CD4-positive, alpha-beta T cell treated with Interleukin-6 for 4 hours (primary cell): ENCODE results near the gene TMEM87B.
A peak's percentile ranks its signal among the peaks of the same experiment; 100 is the strongest.

Experiments
- DNase-seq: peaks from one replicate; pipeline ENCODE4 v3.0.0-alpha.2; 2020; ENCODE audit warnings: mixed read lengths

Gene TMEM87B

DNA sequence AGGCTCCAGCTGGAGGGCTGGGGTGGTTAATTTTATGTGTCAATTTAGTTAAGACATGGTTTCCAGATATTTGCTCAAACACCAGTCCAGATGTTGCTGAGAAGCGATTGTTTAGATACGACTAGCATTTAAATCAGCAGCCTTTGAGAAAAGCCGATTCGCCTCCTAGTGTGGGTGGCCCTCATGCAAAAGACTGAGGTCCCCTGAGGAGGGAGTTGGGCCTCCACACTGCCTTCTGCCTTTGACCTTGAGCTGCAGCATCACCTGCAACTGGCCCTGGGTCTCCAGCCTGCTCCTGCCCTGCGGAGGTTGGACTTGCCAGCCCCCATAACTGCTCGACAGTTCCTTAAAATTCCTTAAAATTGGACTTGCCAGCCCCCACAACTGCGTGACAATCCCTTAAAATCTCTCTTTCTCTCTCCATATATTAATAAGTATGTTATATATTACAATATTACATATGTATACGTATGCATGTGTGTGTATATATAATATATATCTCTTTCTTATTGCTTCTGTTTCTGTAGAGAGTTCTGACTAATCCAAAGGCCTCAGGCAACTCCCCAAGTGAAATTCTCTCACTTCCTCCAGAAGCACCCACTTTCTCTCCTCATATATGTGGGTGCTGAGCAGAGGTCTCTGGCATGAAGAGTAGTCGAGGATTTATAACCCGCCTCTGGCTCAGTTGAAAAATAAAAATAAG lies 97.6 kb downstream of the TMEM87B start:
- no peak for DNase-seq

DNA sequence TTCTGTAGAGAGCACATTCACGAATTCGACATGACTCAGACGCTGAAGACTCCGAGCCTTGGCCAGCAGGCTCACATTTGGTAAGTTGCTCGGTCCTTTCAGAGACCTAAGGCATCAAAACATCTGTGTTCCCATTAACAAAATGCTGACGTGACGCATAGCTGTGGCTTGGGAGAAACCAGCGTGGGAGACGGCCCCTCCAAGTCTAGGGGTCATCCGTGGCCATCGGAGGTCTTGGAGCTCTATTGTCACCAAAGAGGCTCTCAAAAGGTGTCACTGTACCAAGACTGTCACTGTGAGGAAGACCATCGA lies 98.1 kb downstream of the TMEM87B start:
- DNase-seq, result no peak

DNA sequence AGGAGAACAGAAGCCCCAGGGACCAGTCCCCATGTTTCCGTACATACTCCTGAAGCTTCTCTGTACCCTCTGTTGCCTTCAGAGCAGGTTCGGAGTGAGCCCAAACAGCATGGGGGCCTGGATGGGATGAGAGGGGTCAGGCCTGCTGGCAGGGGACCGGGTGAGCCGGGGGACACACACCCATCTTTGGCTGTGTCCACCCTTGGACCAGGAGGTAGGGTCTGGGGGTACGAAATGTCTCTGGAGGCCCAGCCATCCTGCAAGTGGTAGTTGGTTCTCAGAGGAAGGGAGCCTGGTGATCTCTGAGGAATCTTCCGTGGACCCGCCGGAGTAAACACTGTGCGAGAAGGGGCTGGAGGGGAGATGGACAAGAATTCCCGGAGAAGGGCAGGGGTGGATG lies 98.4 kb downstream of the TMEM87B start:
- no peak for DNase-seq

DNA sequence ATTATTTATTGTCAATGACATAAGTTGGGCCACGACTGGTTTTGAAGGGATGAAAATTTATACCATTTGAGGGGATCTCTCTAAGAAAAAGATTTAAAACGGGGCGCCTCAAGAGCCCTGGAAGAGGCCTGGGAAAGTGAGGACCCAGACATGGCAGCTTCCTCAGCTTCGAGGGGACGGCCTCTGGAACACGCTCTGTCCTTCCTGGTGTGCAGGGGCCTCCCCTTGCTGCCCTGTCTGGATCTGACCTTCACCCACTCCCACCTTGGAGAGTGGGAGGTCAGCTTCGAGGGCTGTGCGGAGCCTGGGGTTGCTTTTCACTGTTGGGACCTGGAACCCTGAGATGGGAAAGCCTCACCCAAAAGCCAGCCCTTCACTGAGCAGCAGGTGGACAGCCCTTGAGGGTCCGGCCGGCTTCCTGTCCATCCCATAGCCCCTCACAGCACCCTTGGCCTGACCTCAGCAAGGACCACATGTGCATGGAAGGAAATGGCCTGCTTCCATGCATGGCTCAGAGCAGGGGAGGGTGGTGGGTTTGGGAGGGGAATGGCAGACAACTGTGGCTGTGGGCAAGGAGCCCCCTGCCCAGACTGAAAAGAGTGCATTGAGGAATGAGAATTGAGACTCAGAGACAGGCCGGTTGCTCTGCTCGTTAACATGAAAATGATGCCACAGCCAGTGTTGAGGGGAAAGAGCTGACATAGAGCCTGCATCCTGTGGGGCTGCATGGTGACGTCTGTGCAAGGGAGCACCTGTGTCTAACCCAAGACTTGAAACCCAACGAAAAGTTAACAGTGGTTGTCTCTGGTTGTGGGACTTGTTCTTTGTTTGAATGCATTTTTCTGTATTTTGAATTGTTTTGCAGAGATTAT lies 99.4 kb downstream of the TMEM87B start:
- DNase-seq, result peak; percentile 65

DNA sequence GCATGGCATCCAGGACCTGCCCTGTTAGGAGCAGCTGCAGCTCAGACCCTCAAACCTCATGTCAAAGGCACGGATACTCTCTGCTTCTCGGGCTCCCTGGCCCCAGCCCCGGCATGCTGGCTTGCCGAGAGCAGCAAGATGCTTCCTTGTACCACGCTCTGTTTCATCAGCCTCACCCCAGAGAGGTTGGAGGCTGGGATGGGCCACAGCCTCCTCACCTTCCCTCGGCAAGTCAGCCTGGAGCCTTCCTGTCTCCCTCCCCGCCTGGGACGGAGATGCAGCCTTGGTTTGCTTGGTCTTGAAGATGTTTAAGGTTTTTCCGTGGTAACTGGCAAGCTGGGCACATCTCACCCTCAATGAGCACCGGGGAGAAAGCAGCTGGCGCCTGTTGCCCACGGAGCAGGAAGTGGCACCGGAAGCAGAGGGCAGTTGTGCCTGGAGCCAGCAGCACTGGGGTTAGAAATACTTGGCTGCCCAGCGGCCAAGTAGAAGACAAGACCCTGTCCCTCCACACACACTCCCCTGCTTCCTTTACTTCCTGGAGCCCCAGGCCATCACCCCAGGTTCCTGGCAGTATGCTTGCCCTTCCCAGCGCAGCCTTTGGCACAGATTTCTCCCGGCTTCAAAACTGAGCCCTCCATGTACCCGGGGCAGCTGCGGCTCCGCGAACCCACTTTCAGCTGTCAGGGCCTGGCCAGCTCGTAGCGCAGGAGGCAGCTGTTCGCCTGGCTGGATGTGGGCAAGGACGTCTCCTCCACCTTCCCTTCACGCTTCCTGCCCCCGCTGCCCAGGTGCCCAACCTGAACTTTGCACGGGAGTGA lies 100.5 kb downstream of the TMEM87B start:
- peak; percentile 62 for DNase-seq

DNA sequence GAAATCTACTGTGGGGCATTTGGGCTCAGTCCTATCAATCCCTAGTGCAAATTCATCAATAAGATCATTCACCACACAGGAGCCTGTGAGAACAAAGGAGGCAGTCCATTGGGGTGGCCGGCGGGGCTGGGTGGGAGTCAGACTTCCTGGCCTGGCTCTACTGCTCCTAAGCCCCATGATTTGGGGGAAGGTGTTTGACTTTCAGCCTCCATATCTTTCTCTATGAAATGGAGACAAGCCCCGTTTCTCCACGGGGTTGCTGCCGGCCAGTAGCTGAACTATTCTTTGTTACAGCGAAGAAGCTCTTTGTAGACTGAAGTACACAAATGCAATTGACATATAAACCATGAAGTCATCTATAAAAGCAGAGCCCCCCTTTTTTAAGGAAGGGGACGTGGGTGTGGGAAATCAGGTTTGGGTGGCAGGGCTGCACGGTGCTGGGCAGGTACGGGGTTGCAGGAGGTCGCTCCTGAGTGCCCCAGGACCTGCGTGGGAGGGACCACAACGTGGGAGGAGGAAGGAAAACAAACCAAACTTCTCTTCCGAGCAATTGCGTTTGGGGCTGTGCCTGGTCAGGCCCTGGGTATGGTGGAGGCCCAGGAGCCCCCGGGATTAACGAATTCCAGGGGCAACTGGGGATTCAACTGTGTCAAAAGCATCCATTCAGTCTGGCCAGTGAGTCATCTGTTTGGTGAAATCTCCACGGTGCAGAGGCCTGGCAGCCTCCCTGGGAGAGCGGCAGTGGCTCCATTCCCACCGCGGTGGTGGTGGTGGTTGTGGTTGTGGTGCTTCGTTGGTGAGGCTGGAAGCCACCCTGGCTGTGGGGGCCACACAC lies 101.3 kb downstream of the TMEM87B start:
- peak; percentile 64 for DNase-seq

DNA sequence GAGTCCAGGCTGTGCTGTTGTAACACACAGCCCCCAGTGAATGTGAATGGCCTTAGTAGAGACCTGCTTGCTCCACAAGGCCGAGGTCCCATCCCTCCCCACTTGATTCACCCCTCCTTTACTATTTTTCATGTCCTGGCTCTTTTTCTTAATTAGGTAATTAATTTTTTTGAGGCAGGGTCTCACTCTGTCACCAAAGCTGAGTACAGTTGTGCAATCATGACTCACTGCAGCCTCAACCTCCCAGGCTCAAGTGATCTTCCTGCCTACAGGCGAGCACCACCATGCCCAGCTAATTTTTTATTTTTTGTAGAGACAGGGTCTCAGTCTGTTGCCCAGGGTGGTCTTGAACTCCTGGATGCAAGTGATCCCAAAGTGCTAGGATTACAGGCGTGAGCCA lies 102.4 kb downstream of the TMEM87B start:
- DNase-seq, result no peak

DNA sequence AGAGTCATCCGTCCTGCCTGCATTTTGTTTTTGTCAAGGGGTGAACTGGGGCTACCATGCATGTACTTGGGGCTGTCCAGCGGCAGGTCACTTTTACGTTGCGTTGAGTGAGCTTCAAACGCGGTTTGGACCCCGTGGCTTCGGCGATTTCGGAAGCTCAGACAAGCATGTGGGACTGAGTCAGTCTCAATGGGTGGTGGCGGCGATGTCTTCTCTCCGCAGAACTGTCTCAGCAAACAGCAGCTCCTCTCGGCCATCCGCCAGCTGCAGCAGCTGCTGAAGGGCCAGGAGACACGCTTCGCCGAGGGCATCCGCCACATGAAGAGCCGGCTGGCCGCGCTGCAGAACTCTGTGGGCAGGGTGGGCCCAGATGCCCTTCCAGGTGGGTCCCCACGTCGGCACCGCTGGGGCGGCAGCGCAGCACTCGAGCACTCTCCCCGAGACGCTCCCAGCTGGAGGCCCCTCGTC lies 104.4 kb downstream of the TMEM87B start:
- no peak for DNase-seq

DNA sequence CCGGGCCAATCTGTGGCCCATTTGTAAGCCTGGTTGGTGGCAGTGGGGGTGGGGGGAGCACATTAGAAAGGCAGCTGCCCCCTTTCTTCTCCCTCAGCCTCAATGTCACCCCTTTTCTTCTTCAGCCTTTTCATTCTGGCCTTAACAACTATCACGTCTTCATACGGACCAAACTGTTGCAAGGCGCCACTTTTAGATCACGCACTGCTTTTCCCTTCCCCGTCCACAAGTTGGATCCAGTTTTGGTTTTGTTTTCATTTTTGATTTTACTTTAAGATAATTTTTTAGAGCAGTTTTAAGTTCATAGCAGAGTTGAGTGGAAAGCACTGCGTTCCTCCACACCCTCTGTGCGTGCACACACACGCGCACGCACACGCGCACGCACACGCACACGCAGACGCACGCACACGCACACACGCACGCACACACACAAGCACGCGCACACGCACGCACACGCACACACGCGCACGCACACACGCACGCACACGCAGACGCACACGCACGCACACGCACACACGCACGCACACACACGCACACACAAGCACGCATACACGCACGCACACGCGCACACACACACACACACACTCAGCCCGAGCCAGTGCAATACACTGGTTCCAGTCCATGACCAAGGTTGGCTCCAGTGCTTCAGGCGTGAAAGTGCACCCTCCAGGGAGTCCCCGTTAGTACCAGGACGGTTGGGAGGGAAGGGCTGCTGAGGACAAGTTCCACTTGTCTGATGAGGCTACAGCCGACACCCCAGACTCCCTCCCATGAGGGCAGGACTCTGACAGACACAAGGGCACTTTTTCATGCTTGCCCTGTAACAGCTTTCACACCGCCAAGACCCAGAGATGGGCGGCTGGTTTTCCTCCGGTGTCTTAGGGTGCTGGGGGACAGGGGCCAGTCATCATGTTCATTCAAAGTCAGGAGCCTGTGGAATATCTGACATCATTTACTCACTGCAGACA lies 105.5 kb downstream of the TMEM87B start:
- no peak for DNase-seq

DNA sequence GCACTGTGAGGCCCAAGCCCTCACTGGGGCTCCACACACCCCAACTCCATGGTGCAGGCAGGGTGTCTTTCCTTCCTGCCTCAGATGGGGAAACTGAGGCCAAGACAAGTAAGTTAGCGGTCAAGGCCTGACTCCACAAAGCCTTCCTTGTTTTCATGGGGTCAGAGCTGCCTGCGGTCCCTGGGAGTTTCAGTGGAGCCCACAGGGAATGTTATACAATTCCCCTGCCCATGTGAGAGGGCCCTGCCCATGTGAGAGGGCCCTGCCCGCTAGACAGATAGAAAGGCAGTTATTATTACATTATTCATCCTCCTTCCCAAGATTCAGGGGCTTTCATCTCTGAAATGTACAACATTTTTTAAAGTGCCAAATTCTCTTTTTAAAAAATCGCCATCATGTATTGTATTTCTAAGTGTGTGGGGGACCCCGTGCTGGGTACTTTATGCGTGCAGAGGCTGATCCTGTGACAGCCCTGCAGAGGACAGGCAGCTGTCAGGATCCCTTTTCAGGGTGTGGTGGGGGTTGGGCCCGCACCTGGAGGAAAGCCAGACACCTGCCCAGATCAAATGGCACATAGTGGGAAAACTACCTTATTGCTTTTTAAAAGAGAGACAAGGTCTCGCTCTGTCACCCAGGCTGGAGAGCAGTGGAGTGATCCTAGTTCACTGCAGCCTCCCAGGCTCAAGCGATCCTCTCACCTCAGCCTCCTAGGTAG lies 106.5 kb downstream of the TMEM87B start:
- no peak for DNase-seq

DNA sequence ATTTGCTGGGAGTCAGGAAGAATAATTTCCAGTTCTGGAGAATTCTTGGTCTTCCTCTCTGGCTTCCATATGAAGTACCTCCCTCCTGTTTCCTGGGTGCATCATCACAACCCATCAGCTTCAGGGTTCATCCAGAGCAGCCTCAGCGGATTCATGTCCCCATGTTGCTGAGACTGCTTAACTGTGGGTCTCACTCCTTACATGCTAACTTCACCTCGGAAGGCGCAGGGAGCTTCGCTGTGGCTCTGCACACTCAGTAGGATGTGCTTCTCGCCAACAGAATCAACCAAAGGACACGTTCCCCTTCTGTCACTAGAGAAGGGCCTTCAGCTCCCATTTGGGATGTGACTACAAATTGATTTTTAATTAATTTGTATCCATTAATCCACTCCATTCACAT lies 107.3 kb downstream of the TMEM87B start:
- DNase-seq, result no peak

DNA sequence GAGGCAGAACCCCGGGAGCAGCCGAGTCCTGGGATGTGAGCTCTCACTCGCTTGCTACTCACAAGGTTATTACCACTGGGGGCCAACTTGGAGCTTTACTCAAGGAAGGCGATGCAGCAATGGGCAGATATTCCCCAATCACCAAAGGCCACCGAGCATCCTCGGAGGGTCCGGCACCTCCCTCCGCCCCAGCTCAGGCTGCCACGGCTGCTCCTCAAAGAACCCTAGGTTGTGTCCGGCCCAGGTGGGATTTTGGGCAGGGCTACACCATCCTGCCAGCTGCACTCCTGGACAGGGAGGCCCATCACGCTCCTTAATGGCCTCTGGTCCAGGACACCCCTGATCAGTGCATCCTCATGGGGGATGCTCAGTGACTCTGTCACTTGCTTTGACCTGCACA lies 107.9 kb downstream of the TMEM87B start:
- no peak for DNase-seq

DNA sequence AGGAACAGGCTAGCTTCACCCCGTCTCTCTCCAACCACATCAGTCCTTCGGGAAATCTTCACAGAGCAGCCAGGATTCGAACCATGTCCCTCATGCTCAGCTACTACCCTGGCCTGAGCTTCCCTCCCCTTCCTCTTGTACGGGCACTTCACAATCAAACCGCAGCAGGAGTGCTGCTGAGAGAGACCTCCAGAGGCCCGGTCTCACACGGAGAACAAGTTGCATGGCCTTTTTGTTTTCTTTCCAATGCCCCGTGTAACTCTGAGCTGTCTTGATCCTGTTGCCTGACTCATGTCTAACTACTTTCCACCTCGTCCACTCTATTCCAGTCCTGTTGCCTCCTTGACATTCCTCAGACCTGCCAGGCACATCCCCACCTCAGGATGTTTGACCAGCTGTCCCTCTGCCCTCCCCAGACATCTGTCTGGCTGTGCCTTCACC lies 108.5 kb downstream of the TMEM87B start:
- no peak for DNase-seq

DNA sequence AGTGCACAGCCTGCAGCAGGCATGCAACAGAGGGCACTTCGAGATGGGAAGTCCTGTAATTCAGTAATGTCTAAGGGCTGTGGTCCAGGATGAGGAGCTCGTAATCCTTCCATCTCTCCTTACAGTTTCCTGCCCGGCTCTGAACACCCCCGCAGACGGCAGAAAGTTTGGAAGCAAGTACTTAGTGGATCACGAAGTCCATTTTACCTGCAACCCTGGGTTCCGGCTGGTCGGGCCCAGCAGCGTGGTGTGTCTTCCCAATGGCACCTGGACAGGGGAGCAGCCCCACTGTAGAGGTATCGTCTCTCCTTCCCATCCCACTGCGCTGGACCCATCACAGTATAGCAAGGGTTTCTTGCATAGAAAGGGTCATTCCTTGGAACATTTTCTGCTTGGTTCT lies 109.8 kb downstream of the TMEM87B start:
- DNase-seq, result no peak

DNA sequence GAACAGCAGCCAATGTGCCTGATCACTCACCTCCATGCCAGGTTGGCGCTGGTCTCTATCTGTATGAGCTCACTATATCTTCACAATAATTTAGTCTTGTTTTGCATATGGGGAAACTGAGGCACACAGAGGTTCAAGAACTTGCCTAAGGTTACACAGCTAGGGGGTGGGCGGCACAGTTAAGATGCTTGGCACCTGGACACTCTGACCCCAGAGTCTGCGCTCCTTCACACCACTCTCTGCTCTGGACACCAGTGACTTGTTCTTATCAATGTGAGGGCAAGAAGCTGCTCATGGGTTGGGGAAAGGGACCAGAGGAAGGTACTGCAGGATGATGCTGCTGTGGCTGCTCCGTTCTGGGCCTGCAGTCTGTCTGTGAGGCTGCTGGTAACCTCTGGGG lies 110.2 kb downstream of the TMEM87B start:
- DNase-seq, result no peak

DNA sequence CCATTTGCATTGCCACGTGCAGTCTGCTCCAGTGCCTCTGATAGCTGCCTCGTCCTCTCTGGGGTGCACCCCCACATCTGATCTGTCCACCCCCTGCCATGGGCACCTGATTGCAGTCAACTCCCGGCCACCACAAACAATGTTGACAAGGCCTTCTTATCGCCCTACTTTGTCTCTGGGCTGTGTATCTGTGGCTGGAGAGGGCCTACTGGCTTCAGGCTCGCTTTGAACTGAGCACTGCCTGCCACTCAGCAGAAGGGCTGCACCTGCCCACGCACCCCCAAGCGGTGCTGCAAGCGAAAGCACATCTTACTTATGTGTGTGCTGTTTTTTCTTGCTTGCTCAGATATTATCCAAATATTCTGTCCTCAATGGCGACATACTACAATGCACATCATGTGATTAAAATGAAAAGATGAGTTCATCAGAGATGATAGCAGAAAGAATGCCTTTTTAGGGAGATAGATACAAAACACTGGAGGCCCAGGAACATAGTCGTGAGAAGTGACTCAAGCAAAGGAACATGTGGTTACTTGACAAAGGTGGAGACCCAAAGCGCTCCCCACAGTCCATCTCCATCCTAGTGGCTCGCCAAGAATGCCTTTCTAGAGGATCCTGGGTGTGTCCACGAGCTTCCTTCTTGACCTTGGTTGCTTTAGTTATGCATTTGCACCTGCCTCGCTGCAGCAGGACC lies 111.9 kb downstream of the TMEM87B start:
- peak; percentile 57 for DNase-seq

DNA sequence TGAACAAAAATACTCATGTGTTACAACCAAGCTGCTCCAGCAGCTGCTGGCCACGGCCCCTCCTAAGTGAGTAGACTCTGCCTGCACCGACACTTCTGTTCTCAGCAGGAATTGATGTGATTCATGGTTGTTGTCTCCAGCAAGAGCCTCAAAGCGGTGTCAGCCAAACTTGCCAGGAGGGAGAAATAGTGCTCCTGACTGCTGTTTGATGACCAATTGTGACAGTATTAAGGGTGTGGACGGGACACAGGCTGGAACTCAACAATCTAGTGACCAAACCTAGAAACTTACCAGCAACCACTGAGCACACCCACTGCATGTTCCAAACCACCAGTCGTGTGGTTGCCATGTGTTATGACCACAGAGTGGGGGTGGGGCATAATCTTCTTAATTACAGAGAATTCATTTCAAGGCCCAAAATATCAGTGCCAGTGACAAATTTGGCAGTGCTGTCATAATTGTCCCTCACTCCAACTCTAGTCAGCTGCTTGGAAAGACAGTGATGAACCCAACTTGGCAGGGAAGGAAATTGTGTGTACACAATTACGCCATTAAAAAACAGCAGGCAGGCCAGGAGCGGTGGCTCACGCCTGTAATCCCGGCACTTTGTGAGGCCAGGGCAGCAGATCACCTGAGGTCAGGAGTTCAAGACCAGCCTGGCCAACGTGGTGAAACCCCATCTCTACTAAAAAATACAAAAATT lies 113.5 kb downstream of the TMEM87B start:
- no peak for DNase-seq
